OCI-LY3 (cell line): ENCODE measurements around the gene CNGB1.

Experiments
- CTCF ChIP-seq: fragments of 200-600, 300-600 bp; sonication (generic); IDR thresholded peaks from 2 replicates; pipeline ENCODE4 v1.5.1; 2014; ENCODE audit warnings: antibody characterized with exemption, low read length, low read depth
- EZH2phosphoT487 ChIP-seq: fragments of 200-600 bp; shearing (Covaris generic); IDR thresholded peaks from 2 replicates; pipeline ENCODE4 v1.6.1; 2018; ENCODE audit warnings: antibody characterized with exemption, mixed run types, low read depth

- no peak for TF ChIP-seq CTCF
- TF ChIP-seq EZH2phosphoT487 = no peak
These were observed 44.9 kb downstream of the CNGB1 start for GRCh38 chr16:57926041-57926440.
